Esophagus squamous epithelium (tissue), 5 donors: Measurements from ENCODE around the gene FBXO42. TPM values are rescaled to one million over a fixed set of nuclear protein-coding genes. Genes with fewer than 3 reads are reported as not detected.
A peak's percentile ranks its signal among the peaks of the same experiment; 100 is the strongest.

Experiments
- DNase-seq: peaks from one replicate; lab custom pipeline; 2025; lab: John Stamatoyannopoulos, UW
- H3K27ac ChIP-seq, 4 donors: fragments of 200-600 bp; sonication (generic); one replicate each; pipeline ENCODE4 v1.5.1; 2016 to 2019; ENCODE audit warnings: mild to moderate bottlenecking in 1 of 4
- H3K27me3 ChIP-seq, 4 donors: fragments of 200-600 bp; sonication (generic); 1 replicate in 3 of 4; 2 replicates in 1 of 4; pipeline versions ENCODE4 v1.5.1 to v1.6.0; 2017 to 2021; ENCODE audit warnings: antibody characterized with exemption in 1 of 4
- H3K36me3 ChIP-seq, 3 donors: fragments of 200-600 bp; sonication (generic); one replicate each; pipeline ENCODE4 v1.5.1; 2016 to 2019
- H3K4me1 ChIP-seq, 3 donors: fragments of 200-600 bp; sonication (generic); one replicate each; pipeline ENCODE4 v1.5.1; 2017 to 2019
- H3K4me3 ChIP-seq, 4 donors: fragments of 200-600 bp; sonication (generic); 1 replicate in 3 of 4; 2 replicates in 1 of 4; pipeline ENCODE4 v1.5.1; 2016 to 2019; ENCODE audit warnings: mild to moderate bottlenecking in 2 of 4, moderate library complexity in 1 of 4
- H3K9me3 ChIP-seq, 3 donors: fragments of 200-600 bp; sonication (generic); one replicate each; pipeline ENCODE4 v1.5.1; 2016 to 2019
- POLR2A ChIP-seq, 4 donors: fragments of 450-650 bp; IDR thresholded peaks; one replicate each; pipeline ENCODE4 v1.6.1; 2017; ENCODE audit warnings: antibody characterized with exemption in 4 of 4, mild to moderate bottlenecking in 4 of 4, moderate library complexity in 3 of 4
- WGBS, 2 donors: methylation state at CpG; one replicate each; pipeline ENCODE4 v1.1.5; 2018; 5-methylcytosine and 5-hydroxymethylcytosine counted together
- intact Hi-C: fragments of 100-400 bp; cut with DNase I; formaldehyde crosslinking; loops from one replicate; pipeline ENCODE4 v1.15.0; 2022
- total RNA-seq, 4 donors: library from RNA; depleted of rRNA; stranded (reverse); fragments of >200 nt; gene quantifications; one replicate each; pipeline ENCODE4 v1.1.0, GENCODE V29; 2016
- TF ChIP-seq, protein P1 (sequence below), 6 experiments: fragments of 450-650 bp in 4 of 6; fragments of 200-600 bp in 2 of 6; sonication (generic) in 2 of 6; IDR thresholded peaks; one replicate each; pipeline ENCODE4 v1.5.1; 2016 to 2019; ENCODE audit warnings: antibody characterized with exemption in 6 of 6, mild to moderate bottlenecking in 4 of 6, moderate library complexity in 4 of 6
- donor health status: DM: yes; HTN: yes; CAD: no.

The FBXO42 gene
- total RNA-seq, 4 donors from 2014 or later = 15.9 to 29.0 (median 20.2) TPM

DNA sequence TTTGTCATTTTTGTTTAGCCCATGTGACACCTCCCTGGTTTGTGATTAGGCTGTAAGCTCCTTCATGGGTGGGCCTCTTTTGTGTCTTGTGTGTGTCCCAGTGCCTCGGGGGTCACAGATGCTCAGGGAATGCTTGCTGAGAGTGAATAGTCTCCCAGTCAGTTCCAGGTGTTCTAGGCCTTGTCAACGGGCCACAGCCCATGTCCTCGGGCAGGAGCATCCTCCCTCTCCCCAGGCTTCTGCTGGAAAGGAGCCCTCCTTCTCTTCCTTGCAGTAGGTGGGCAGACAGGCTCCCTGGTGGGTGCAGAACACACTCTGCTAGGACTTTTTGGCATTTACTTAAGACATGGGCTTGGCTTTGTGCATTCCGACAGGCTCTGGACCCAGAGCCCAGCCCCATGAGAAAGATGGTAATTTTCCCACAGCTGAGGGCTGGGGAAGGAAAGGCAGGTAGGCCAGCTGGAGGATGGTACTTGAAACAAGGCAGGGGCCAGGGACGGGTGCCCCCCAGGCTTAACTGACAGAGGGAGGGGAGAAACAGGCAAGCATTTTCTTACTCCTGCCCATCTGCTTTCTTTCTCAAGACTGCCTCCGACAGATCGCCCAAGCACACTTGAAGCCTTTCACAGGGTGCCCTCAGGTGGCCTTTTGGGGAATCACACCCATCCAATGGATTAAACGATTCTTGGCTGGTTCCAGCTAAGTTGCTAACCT, 108.2 kb downstream of the FBXO42 start:
- TF ChIP-seq POLR2A (IDR thresholded peaks at IDR 0.05) = no peak
- TF ChIP-seq, protein P1, sequence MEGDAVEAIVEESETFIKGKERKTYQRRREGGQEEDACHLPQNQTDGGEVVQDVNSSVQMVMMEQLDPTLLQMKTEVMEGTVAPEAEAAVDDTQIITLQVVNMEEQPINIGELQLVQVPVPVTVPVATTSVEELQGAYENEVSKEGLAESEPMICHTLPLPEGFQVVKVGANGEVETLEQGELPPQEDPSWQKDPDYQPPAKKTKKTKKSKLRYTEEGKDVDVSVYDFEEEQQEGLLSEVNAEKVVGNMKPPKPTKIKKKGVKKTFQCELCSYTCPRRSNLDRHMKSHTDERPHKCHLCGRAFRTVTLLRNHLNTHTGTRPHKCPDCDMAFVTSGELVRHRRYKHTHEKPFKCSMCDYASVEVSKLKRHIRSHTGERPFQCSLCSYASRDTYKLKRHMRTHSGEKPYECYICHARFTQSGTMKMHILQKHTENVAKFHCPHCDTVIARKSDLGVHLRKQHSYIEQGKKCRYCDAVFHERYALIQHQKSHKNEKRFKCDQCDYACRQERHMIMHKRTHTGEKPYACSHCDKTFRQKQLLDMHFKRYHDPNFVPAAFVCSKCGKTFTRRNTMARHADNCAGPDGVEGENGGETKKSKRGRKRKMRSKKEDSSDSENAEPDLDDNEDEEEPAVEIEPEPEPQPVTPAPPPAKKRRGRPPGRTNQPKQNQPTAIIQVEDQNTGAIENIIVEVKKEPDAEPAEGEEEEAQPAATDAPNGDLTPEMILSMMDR (IDR thresholded peaks at IDR 0.05) = peak; percentile 82 to 95 (median 90)
- no peaks in the 10 kb centered on the region for H3K9me3 ChIP-seq
- intact Hi-C loops = loop anchor here (5.0 to 10.0 kb wide), 2 partner anchors 37 to 169 kb away; partner anchors contain the start of gene FAM131C
- peak overlapping the region; percentile 30 to 67 (median 38) for H3K27ac ChIP-seq
- peaks cover 25 to 69% (median 35%) of the 10 kb centered on the region in 3 donors for H3K4me1 ChIP-seq
- no peaks in the 10 kb centered on the region for H3K27me3 ChIP-seq
- 19 to 24% methylated on average over 5 to 8 of the region's 8 CpGs for WGBS, 2 donors
- H3K4me3 ChIP-seq = peak overlapping the region in 1 of 4 donors; percentile 16
- H3K36me3 ChIP-seq = peaks cover 0 to 22% (median 5%) of the 10 kb centered on the region in 3 donors
- no peak for DNase-seq

DNA sequence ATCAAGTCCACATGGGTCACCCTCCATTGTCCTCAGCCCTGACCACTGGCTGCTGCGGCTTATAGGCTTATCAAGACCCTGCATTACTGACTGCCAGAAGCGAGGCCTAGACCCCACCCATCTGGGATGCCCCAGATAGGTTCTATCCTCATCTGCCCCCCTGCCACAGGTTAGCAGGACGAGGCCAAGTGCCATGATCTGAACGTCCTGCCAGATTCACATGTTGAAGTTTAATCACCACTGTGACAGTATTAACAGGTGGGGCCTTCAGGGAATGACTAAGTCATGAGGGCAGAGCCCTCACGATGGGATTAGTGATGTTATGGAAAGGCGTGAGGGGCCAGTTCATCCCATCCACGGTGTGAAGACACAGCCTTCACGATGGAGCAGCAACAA, 109.1 kb downstream of the FBXO42 start:
- Histone ChIP-seq H3K9me3 (no peaks in the 10 kb centered on the region), H3K27me3 (no peaks in the 10 kb centered on the region), H3K4me3 (no peak overlapping the region), H3K4me1 (peaks cover 16 to 69% (median 26%) of the 10 kb centered on the region in 3 donors), H3K36me3 (peaks cover 0 to 22% (median 5%) of the 10 kb centered on the region in 3 donors), H3K27ac (no peak overlapping the region)
- intact Hi-C loops = loop anchor here (5.0 to 10.0 kb wide), 2 partner anchors 36 to 168 kb away; partner anchors contain the start of gene FAM131C
- DNase-seq = no peak
- WGBS, 2 donors = 67 to 72% methylated on average over 2 to 6 of the region's 8 CpGs
- no peak for TF ChIP-seq POLR2A (IDR thresholded peaks at IDR 0.05)
- TF ChIP-seq, protein P1 (IDR thresholded peaks at IDR 0.05) = no peak

DNA sequence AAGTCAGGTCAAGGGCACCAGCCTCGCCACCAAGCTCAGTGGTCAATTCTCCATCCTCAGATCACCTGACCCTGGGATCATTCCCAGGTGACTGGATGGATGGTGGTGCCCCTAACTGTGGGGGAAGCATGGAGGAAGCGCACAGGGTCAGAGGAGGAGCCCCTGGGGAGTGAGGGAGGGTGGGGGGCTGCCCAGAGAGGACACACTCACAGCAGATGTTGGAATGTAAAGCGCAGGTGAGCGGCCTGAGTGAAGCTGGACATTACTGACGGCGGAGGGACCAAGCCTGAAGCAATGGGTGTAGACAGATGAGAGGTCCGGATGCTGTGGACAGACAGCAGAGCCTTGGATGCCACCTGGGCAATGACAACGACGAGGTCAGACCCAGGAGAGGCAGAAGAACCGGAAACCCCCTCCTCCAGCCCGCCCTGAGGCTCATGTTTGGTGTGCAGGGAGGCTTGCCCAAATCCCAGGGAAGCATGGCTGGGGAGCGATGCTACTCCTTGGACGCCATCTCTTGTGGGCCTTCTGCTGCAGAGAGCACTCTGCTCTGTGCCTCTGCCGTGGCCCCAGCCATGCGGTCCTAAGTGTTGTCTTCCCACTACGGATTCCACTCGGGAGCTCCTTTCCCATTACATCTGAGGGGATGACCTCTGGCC, 109.6 kb downstream of the FBXO42 start:
- no peaks in the 10 kb centered on the region for H3K9me3 ChIP-seq
- H3K27ac ChIP-seq = no peak overlapping the region
- H3K4me1 ChIP-seq = peaks cover 14 to 69% (median 25%) of the 10 kb centered on the region in 3 donors
- no peak for DNase-seq
- no peak overlapping the region for H3K4me3 ChIP-seq
- H3K27me3 ChIP-seq = no peaks in the 10 kb centered on the region
- intact Hi-C loops = loop anchor here (5.0 to 10.0 kb wide), 2 partner anchors 35 to 168 kb away; partner anchors contain the start of gene FAM131C
- 76 to 84% methylated on average over 13 to 16 of the region's 17 CpGs for WGBS, 2 donors
- H3K36me3 ChIP-seq = peaks cover 0 to 22% (median 5%) of the 10 kb centered on the region in 3 donors
- TF ChIP-seq, protein P1 (IDR thresholded peaks at IDR 0.05) = no peak
- no peak for TF ChIP-seq POLR2A (IDR thresholded peaks at IDR 0.05)

DNA sequence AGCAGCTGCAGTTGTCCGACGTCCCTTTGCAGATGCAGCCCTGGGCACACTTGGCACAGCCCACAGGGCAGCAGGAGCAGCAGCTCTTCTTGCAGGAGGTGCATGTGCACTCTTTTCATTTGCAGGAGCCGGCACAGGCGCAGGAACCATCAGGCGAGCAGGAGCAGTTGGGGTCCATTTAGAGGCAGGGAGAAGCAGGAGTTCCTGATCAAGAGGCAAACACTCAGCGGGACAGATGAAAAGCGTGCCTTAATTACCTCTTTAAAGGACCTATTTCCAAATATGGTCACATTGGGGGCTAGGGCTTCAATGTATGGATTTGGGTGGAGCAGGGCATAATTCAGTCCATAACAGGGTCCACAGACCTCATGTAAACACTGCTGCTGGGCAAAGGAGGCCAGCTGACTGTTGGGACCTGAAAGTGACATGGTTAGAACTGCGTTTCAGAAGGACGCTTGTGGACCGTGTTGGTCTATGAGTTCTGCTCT, 111.0 kb downstream of the FBXO42 start:
- intact Hi-C loops = loop anchor here (5.0 to 10.0 kb wide), 2 partner anchors 34 to 166 kb away; partner anchors contain the start of gene FAM131C
- H3K36me3 ChIP-seq = peaks cover 0 to 11% (median 0%) of the 10 kb centered on the region in 3 donors
- no peaks in the 10 kb centered on the region for H3K9me3 ChIP-seq
- H3K4me1 ChIP-seq = peaks cover 18 to 69% (median 24%) of the 10 kb centered on the region in 3 donors
- no peak for TF ChIP-seq POLR2A (IDR thresholded peaks at IDR 0.05)
- TF ChIP-seq, protein P1 (IDR thresholded peaks at IDR 0.05) = no peak
- no peaks in the 10 kb centered on the region for H3K27me3 ChIP-seq
- H3K4me3 ChIP-seq = no peak overlapping the region
- no peak overlapping the region for H3K27ac ChIP-seq
- no peak for DNase-seq
- WGBS, 2 donors = 58 to 64% methylated on average over 7 to 10 of the region's 10 CpGs
